Neural crest cell (in vitro differentiated cells): Measurements from ENCODE around the gene AFAP1. TPM values are rescaled to one million over a fixed set of nuclear protein-coding genes. Genes with fewer than 3 reads are reported as not detected.

Source experiments
- DNase-seq: peaks from one replicate; pipeline ENCODE4 v3.0.0; 2021; ENCODE audit warnings: low read depth, mixed read lengths, low spot score
- H3K27ac Mint-ChIP-seq: one replicate; pipeline ENCODE4 v1.8.0; 2021; ENCODE audit warnings: mild to moderate bottlenecking, mixed read lengths; ENCODE audit not compliant: unreplicated experiment
- H3K27me3 Mint-ChIP-seq: 2 replicates; pipeline ENCODE4 v1.8.0; 2021; ENCODE audit warnings: low read depth, mild to moderate bottlenecking, mixed read lengths
- H3K36me3 Mint-ChIP-seq: 2 replicates; pipeline ENCODE4 v1.8.0; 2021; ENCODE audit warnings: low read depth, mild to moderate bottlenecking, mixed read lengths
- H3K4me1 Mint-ChIP-seq: 2 replicates; pipeline ENCODE4 v1.8.0; 2021; ENCODE audit warnings: mixed read lengths
- H3K4me3 Mint-ChIP-seq: one replicate; pipeline ENCODE4 v1.8.0; 2021; ENCODE audit warnings: mild to moderate bottlenecking, mixed read lengths
- H3K9me3 Mint-ChIP-seq: 2 replicates; pipeline ENCODE4 v1.8.0; 2021; ENCODE audit warnings: mixed read lengths
- CTCF ChIP-seq: fragments of 200-600 bp; sonication (generic); conservative IDR thresholded peaks from 2 replicates; pipeline ENCODE4 v1.5.0; 2021; ENCODE audit warnings: antibody characterized with exemption, mild to moderate bottlenecking
- total RNA-seq: library from RNA; stranded (reverse); gene quantifications from 2 replicates; pipeline ENCODE4 v1.2.1, GENCODE V29; 2021

The AFAP1 gene
- total RNA-seq, 1 donor from 2014 or later: 28.1 TPM

- H3K9me3 Mint-ChIP-seq: no peaks in the 10 kb centered on the region
These were observed 192.6 kb downstream of the AFAP1 start for GRCh38 chr4:7747062-7747385.

GRCh38 chr4:7746351-7747061 is 193.2 kb downstream of the AFAP1 start:
- no peaks in the 10 kb centered on the region for H3K36me3 Mint-ChIP-seq
- no peaks in the 10 kb centered on the region for H3K9me3 Mint-ChIP-seq
- H3K27ac Mint-ChIP-seq: no peak overlapping the region
- DNase-seq: no peak
- H3K27me3 Mint-ChIP-seq: no peaks in the 10 kb centered on the region
- no peak overlapping the region for H3K4me3 Mint-ChIP-seq
- no peaks in the 10 kb centered on the region for H3K4me1 Mint-ChIP-seq
- TF ChIP-seq CTCF: no peak

More at GRCh38 chr4:7747062-7747385, 192.6 kb downstream of the AFAP1 start:
- no peaks in the 10 kb centered on the region for H3K36me3 Mint-ChIP-seq
- TF ChIP-seq CTCF: no peak
- DNase-seq: no peak
- no peaks in the 10 kb centered on the region for H3K4me1 Mint-ChIP-seq
- no peaks in the 10 kb centered on the region for H3K27me3 Mint-ChIP-seq
- H3K4me3 Mint-ChIP-seq: no peak overlapping the region
- H3K27ac Mint-ChIP-seq: no peak overlapping the region

DNA sequence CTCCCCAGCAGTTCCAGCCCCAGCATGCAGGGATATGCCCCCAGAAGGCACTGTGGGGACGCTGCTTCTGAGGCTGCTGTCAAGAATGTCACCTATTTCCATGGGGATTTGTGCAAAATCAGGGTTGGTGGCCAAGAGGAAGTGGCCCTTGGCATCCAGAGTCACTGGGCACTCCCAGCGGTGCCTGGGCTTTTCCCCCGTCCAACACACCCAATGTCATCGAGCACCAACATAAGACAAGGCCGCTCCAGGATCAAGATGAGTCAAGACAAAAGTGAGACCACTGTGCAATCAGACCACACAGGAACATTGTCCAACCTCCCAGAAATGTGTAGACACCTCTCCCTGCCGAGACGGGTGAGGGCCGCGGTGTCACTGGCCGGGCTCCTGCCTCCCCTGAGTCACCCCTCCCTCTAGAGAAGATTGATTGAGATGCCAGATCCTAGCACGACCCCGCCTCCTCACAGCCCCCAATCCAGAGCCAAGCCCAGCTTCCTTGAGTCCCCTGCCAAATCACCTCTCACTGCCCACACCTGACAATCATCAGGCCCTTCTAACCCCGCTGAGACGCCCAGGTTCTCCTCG is 194.3 kb downstream of the AFAP1 start:
- Mint-ChIP-seq H3K9me3 (no peaks in the 10 kb centered on the region), H3K36me3 (no peaks in the 10 kb centered on the region), H3K4me3 (no peak overlapping the region), H3K4me1 (no peaks in the 10 kb centered on the region), H3K27ac (peak overlapping the region; percentile 3), H3K27me3 (no peaks in the 10 kb centered on the region)
- DNase-seq: no peak
- no peak for TF ChIP-seq CTCF

GRCh38 chr4:7744142-7744804 is 195.4 kb downstream of the AFAP1 start:
- Mint-ChIP-seq H3K4me1 (no peaks in the 10 kb centered on the region), H3K27me3 (no peaks in the 10 kb centered on the region), H3K27ac (no peak overlapping the region), H3K9me3 (no peaks in the 10 kb centered on the region), H3K4me3 (no peak overlapping the region), H3K36me3 (no peaks in the 10 kb centered on the region)
- no peak for DNase-seq
- no peak for TF ChIP-seq CTCF

DNA sequence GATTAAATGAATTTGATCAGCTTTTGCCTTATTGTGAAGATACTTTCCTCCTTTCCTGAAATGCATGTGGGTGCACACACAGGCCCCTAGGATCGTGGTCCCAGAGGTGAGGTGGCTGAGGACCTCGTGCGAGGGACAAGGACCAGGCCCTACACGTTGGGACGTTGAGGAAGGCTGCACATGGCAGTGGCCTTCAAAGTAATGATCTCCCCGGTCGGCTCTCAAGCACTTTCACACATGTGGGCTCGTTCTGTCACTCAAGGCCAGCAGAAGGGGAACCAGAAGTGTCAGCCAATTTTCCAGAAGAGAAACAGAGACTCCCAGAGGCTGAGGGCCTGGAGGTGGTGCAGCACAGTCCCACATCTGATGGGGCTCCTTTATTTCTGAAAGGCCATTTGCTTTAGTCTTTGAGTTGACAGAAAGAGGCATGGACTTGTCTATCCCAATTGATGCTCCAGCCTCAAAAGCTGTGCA is 196.8 kb downstream of the AFAP1 start:
- H3K9me3 Mint-ChIP-seq: no peaks in the 10 kb centered on the region
- no peak overlapping the region for H3K4me3 Mint-ChIP-seq
- no peaks in the 10 kb centered on the region for H3K27me3 Mint-ChIP-seq
- no peaks in the 10 kb centered on the region for H3K36me3 Mint-ChIP-seq
- TF ChIP-seq CTCF: no peak
- no peak for DNase-seq
- H3K27ac Mint-ChIP-seq: no peak overlapping the region
- no peaks in the 10 kb centered on the region for H3K4me1 Mint-ChIP-seq
